HepG2 (cell line): ENCODE results near the gene SIVA1. TPM values are rescaled to one million over a fixed set of nuclear protein-coding genes. Genes with fewer than 3 reads are reported as not detected.

Experiments used
- GTF3A ChIP-seq: sonication (generic); formaldehyde crosslinking; conservative IDR thresholded peaks from 2 replicates; pipeline ENCODE4 v1.4.0; 2020; ENCODE audit warnings: mild to moderate bottlenecking, missing genetic modification reagents
- KLF9 ChIP-seq: IDR thresholded peaks from 2 replicates; pipeline ENCODE4 v1.6.1; 2016; ENCODE audit warnings: low read depth
- STAT5B ChIP-seq: sonication (generic); formaldehyde crosslinking; IDR thresholded peaks from 2 replicates; pipeline ENCODE4 v1.4.0; 2020; ENCODE audit warnings: missing genetic modification reagents
- YY1 ChIP-seq: IDR thresholded peaks from 2 replicates; pipeline ENCODE4 v1.6.1; 2011; ENCODE audit warnings: low read length, low read depth, moderate library complexity, mild to moderate bottlenecking; ENCODE audit not compliant: insufficient read depth, insufficient replicate concordance
- ZBTB4 ChIP-seq: sonication (generic); formaldehyde crosslinking; IDR thresholded peaks from 2 replicates; pipeline ENCODE4 v1.4.0; 2020; ENCODE audit warnings: missing genetic modification reagents, mild to moderate bottlenecking, borderline replicate concordance
- ZNF274 ChIP-seq: sonication (generic); formaldehyde crosslinking; IDR thresholded peaks from 2 replicates; pipeline ENCODE4 v1.5.1; 2020; ENCODE audit warnings: mild to moderate bottlenecking, missing genetic modification reagents
- ZNF33A ChIP-seq: sonication (generic); formaldehyde crosslinking; IDR thresholded peaks from 2 replicates; pipeline ENCODE4 v1.5.1; 2020; ENCODE audit warnings: missing genetic modification reagents, mild to moderate bottlenecking, moderate library complexity, borderline replicate concordance
- ZNF343 ChIP-seq: sonication (generic); formaldehyde crosslinking; IDR thresholded peaks from 2 replicates; pipeline ENCODE4 v1.4.0; 2020; ENCODE audit warnings: mild to moderate bottlenecking, missing genetic modification reagents
- ZNF446 ChIP-seq: sonication (generic); formaldehyde crosslinking; IDR thresholded peaks from 2 replicates; pipeline ENCODE4 v1.5.0; 2020; ENCODE audit warnings: mild to moderate bottlenecking, missing genetic modification reagents
- ZNF776 ChIP-seq: sonication (generic); formaldehyde crosslinking; IDR thresholded peaks from 2 replicates; pipeline ENCODE4 v1.4.0; 2020; ENCODE audit warnings: mild to moderate bottlenecking, missing genetic modification reagents
- ZNF792 ChIP-seq: IDR thresholded peaks from 2 replicates; pipeline ENCODE4 v1.6.1; 2016
- ZNF816 ChIP-seq: sonication (generic); formaldehyde crosslinking; IDR thresholded peaks from 2 replicates; pipeline ENCODE4 v1.8.0; 2022; ENCODE audit warnings: missing genetic modification reagents, mild to moderate bottlenecking, borderline replicate concordance
- ZNF879 ChIP-seq: sonication (generic); formaldehyde crosslinking; IDR thresholded peaks from 2 replicates; pipeline ENCODE4 v1.8.1; 2023; ENCODE audit warnings: missing genetic modification reagents
- ZSCAN22 ChIP-seq: sonication (generic); formaldehyde crosslinking; IDR thresholded peaks from 2 replicates; pipeline ENCODE4 v1.4.0; 2020; ENCODE audit warnings: mild to moderate bottlenecking, missing genetic modification reagents
- polyA plus RNA-seq, 8 experiments: library from polyadenylated mRNA; depleted of rRNA in 3 of 8; stranded (reverse) in 7 of 8; unstranded in 1 of 8; fragments of >200 nt; fragmentation: Illumina TruSeq in 4 of 8; extraction: Trizol in 4 of 8; gene quantifications; 2 replicates each; pipeline versions ENCODE4 v1.2.1 to v1.2.3, GENCODE V29; 2011 to 2016; ENCODE audit warnings: low read depth in 4 of 8, missing spikeins in 1 of 8, mixed read lengths in 1 of 8; ENCODE audit not compliant: insufficient read depth in 1 of 8
- total RNA-seq, 5 experiments: library from RNA; depleted of rRNA; stranded (reverse); fragments of >200 nt; fragmentation: Illumina TruSeq; extraction: Trizol; gene quantifications; 2 replicates each; pipeline ENCODE4 v1.2.3, GENCODE V29; 2016; ENCODE audit warnings: low read depth in 1 of 5
- TF ChIP-seq, protein P1 (sequence below): sonication (generic); formaldehyde crosslinking; IDR thresholded peaks from 2 replicates; pipeline ENCODE4 v1.8.0; 2022; ENCODE audit warnings: mild to moderate bottlenecking, missing genetic modification reagents, borderline replicate concordance
- TF ChIP-seq, protein P2 (sequence below), 2 experiments: fragments of 450-650 bp in 1 of 2; sonication (generic) in 1 of 2; formaldehyde crosslinking in 1 of 2; IDR thresholded peaks; 2 replicates each; pipeline versions ENCODE4 v1.6.1 to v1.8.0; 2016 to 2022; ENCODE audit warnings: antibody characterized with exemption in 1 of 2, mild to moderate bottlenecking in 1 of 2, missing genetic modification reagents in 1 of 2

SIVA1 gene
- total and polyA plus RNA-seq, 2 of the 13 experiments (the other 11 are each of a cell fraction or from before 2014, with no cell fraction given): 123 to 186 TPM

DNA sequence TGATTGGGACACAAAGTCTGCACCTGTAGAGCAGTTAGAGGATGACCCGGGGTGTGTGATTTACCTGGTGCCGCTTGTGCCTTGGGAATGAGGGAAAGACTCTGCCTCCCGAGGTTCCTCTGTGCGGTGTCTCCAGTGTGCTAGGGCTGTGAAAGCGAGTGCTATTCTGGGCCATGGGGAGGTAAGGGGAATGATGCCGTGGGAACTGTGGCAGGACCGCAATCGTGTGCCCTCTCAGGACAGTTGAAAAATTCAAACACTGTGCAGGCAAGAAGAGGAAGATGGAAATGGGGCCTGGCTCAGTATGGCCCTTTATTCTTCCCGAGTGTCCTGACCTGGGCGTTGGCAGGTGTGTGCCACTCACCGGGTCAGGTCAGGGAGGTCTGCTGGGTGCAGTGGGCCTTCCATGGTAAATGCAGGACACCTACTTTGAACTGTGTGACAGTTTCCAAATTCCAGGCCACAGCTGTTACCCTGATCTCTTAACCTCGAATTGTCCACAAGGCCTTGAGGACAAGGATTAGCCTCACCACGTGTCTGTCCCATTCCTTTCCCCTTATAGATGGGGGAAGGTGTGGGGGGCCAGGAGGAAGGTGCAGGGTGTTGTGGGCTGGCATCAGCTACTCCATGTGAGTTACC, 1.4 kb downstream of the SIVA1 start (continued):
- TF ChIP-seq, protein P1, sequence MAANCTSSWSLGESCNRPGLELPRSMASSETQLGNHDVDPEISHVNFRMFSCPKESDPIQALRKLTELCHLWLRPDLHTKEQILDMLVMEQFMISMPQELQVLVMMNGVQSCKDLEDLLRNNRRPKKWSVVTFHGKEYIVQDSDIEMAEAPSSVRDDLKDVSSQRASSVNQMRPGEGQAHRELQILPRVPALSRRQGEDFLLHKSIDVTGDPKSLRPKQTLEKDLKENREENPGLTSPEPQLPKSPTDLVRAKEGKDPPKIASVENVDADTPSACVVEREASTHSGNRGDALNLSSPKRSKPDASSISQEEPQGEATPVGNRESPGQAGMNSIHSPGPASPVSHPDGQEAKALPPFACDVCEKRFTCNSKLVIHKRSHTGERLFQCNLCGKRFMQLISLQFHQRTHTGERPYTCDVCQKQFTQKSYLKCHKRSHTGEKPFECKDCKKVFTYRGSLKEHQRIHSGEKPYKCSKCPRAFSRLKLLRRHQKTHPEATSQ (CRISPR knock-in tag): no peak
- TF ChIP-seq ZNF792 (CRISPR knock-in tag) (no peak), ZSCAN22 (no peak), YY1 (no peak), ZNF274 (CRISPR knock-in tag) (no peak), ZBTB4 (CRISPR knock-in tag) (no peak), ZNF446 (no peak), GTF3A (CRISPR knock-in tag) (no peak), ZNF879 (CRISPR knock-in tag) (no peak), ZNF33A (CRISPR knock-in tag) (no peak), KLF9 (no peak), ZNF343 (CRISPR knock-in tag) (no peak), ZNF776 (no peak), STAT5B (CRISPR knock-in tag) (no peak), ZNF816 (CRISPR knock-in tag) (no peak)
- TF ChIP-seq, protein P2, sequence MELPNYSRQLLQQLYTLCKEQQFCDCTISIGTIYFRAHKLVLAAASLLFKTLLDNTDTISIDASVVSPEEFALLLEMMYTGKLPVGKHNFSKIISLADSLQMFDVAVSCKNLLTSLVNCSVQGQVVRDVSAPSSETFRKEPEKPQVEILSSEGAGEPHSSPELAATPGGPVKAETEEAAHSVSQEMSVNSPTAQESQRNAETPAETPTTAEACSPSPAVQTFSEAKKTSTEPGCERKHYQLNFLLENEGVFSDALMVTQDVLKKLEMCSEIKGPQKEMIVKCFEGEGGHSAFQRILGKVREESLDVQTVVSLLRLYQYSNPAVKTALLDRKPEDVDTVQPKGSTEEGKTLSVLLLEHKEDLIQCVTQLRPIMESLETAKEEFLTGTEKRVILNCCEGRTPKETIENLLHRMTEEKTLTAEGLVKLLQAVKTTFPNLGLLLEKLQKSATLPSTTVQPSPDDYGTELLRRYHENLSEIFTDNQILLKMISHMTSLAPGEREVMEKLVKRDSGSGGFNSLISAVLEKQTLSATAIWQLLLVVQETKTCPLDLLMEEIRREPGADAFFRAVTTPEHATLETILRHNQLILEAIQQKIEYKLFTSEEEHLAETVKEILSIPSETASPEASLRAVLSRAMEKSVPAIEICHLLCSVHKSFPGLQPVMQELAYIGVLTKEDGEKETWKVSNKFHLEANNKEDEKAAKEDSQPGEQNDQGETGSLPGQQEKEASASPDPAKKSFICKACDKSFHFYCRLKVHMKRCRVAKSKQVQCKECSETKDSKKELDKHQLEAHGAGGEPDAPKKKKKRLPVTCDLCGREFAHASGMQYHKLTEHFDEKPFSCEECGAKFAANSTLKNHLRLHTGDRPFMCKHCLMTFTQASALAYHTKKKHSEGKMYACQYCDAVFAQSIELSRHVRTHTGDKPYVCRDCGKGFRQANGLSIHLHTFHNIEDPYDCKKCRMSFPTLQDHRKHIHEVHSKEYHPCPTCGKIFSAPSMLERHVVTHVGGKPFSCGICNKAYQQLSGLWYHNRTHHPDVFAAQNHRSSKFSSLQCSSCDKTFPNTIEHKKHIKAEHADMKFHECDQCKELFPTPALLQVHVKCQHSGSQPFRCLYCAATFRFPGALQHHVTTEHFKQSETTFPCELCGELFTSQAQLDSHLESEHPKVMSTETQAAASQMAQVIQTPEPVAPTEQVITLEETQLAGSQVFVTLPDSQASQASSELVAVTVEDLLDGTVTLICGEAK (IDR thresholded peaks at IDR 0.05): no peak
- TF ChIP-seq, protein P2 (CRISPR knock-in tag; IDR thresholded peaks at IDR 0.05): no peak
